ENCODE data around the gene C3orf22.

C3orf22 gene

DNA sequence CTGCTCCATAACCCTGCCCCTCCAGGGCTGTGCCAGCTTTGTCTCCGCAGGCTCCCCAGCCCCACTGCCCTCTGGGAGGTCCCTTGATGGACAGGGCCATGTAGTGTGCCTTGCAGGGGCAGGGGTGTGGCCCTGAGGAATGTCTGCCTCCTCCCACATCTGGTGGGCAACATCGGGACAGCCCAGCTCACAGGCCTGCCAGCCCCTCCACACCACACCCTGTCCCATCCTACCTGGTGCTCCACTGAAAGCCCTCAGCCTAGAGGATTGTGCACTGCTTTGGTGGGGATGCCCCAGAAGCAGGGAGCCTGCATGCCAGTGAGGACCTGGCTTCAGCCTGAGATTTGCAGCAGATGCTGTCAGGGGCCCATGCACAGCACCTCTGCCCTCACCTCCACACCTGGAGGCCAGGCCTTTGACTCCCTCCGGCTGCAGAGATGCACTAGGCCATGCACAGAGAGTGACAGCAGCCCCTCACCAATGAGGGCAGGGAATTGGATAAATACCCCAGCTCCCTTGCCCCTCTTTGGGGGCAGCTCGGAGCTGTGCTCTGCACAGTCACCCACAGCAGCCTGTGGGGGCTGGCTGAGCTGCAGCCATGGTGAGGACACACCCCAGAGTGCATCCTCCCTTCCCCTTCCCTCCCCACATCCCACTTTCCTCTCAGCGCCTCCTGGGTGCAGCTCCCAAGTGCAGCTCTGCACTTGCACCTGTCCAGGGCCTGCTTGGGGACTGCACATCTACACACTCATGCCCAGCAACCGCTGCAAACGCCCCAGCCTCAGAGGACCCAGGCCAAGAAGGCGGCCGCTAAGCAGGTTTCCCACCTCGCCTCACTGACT is 2.7 kb downstream of the C3orf22 start:
- DNase-seq, result peak; percentile 15

DNA sequence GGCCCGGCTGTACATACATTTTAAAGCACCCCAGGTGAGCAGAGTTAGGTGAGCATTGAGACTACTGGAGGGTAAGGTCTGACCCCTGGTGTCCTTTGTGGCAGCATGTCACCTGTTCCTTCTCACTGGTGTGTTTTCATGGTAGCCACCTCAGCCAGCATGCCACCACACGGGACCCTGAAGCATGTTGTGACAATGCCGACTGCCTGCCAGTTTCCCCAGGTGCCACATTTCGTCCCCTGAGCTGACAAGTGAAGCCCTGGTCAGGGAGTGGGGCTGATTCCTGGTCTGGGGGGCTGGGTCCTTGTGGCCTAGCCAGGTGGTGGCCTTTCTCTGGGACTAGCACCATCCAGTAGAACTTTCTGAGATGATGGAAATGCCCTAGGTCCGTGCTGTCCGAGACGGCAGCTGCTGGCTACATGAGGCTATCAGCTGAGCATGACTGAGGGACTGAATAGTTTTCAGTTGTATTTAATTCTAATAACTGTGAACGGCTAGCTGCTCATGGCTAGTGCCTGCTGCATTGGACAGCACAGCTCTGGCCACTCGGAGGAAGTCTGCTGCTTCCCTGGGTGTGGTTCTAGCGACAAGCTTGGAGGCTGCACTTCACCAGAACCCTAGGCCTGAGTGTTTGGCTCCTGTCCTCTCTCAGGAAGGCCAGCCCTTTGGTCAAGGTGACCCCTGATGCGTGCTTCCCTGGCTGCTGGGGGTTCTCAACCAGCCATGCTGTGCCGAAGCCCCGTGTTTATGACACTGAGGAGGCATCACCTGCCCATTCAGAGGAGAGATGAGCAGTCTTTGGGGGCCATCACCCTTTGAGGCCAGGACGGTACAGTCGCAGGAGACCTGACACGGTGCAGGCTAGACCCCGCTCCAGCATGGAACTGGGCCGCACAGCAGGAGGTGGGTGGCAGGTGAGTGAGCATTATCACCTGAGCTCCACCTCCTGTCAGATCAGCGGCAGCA is 3.9 kb downstream of the C3orf22 start:
- peak; percentile 6 for DNase-seq

DNA sequence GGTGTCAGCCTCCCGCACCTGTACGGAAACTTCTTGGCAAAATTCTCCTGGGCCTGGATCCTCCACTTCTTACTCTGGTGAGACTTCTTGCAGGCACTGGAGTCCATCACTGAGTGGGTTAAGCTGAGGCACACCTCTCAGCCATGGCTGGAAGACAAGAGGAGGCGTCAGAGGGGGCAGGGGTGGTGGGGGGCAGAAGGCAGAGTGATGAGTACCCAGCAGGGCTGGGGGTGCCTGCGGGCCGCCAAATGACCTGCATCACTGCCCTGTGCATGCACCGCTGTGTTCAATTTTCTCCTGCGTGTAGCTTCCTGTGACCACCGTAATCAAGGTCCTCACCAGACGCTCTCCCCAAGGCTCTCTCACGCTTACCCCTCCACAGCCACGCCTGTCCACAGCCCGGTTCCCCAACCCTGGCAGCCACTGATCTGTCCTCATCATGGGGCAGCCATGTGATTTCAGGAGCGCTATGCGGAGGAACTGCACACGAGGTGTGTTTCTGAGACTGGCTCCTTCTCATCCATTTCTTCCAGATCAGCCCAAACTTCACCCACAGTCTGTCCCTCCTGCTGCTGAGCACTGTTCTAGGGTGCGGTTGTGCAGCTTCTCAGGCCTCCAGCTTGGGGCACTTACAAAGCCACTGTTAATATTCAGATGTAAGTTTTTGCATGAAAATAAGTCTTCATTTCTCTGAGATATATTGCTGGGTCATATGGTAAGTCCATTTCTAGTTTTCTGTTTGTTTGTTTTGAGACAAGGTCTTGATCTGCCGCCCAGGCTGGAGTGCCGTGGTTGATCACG is 5.2 kb downstream of the C3orf22 start:
- peak; percentile 14 for DNase-seq

DNA sequence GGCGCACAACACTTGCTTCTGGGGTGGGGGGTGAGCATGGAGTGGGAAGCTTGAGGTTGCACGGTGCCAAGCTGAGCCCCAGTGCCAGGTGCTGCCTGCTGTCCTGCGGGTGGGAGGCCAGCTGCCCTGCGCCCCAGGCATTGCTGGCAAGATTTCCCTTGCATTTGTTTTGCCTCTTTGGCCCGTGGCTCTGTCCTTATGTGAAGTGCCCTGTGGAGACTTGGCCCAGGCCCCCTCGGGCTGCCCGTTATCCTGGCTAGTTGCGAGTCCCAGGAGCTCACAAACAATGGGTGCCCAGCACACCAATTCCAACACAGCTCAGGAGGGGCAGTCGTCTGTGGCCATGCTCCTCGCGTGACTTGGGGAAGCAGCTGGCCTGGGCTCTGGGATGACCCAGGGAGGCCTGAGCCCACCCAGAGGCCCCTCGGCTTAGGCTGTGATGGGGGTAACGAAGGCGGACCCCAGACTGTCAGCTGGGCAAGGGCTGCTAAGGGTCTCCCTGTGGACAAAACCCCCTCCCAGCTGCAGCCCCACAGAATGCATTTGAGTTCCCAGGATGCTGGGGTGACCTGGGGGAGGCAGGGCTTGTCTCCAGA is 5.9 kb downstream of the C3orf22 start:
- DNase-seq, result peak; percentile 16

DNA sequence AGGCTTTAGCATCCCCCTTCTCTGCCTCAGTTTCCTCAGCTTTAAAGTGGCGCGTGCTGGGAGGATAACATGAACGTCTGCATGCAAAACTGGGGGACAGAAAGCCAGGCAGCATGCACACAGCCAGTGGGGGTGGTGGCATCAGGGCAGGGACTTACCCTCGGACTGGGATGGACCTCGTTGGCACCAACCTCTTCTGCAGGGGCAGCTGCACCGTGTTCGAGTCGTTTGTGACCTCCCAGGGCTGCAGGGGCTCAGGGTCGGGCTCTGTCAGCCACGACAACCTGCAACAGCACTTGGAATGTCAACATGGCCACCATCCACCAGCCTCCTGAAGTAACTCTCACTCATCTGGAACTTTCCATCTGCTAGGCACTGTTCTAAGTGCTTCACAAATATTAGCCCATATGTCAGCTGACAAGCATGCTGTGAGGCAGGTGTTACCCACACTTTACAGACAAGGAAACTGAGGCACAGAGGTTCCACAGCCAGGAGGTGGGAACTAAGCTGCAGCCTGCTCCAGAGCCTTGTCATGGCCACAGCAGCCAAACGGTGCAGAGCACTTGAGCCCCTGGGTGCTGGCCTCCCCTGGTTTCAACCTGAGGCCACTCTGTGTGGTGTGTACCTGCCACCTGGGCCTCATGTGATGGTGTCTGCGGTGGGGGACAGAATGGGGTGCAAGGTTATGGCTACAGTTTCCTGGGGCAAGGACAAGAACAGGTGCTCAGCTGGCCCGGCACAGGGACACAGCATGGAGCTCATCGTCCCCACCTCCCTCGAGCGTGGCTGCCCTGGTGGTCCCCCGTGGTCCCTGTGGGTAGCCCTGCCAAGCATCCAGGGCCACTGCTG is 6.7 kb downstream of the C3orf22 start:
- DNase-seq, result peak; percentile 12

DNA sequence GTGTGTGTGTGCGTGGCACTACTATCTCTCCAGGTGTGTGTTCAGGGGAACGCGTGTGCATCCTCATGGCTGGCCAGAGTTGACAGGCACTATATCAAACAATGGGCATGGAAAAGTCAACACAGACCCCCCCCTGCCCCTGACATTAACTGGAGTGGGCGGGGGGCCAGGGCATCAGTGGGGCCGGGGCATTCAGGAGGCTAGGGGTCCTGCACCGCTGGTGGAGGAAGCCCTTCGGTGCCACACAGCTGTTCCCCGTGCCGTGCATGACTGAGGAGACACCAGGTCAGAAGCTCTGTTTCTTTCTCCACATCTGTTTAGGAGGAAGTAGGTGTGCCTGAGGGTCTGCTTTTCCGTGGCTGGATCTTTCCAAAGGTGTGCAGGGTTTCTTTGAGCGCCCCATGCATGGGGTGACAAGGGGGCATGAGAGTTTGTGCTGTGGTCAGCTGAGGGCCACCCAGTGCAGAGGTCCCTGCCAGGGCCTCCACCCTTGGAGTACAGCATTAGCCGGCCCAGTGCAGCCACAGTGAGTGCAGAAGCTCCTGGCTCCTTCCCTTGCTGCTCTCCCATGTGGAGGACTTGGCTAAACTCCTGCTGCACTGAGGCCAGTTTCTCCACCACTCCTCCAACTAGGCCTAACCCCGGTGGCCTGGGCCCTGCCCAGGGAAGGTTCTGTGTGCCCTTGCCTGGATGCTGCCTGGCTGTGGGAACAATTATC is 7.5 kb downstream of the C3orf22 start:
- DNase-seq, result peak; percentile 6

DNA sequence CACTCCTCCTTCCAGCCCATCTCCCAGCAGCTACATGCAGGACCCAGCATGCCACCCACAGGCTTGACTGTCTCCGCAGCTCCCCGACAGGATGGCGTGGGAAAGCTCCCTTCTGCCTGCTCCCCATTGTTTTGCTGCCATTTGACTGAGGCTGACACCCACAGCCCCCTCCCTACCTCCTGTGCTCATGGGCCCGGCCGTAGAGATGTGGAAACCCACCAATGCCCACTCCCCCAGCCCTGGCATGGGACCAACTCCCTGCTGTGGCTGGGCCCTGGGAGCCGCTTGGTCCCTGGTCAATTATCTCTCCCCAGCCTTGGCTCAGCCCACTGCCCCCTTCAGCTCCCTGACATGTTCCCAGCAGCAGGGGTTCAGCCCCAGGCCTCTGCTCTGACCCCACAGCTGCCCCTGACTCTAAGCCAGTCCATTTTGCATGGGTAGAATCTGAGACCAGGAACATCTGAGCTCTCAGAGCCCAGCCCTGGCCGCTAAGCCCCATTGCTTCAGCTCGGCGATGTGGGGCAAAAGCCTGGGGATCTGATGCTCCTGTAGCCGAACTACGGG is 8.2 kb downstream of the C3orf22 start:
- peak; percentile 15 for DNase-seq

DNA sequence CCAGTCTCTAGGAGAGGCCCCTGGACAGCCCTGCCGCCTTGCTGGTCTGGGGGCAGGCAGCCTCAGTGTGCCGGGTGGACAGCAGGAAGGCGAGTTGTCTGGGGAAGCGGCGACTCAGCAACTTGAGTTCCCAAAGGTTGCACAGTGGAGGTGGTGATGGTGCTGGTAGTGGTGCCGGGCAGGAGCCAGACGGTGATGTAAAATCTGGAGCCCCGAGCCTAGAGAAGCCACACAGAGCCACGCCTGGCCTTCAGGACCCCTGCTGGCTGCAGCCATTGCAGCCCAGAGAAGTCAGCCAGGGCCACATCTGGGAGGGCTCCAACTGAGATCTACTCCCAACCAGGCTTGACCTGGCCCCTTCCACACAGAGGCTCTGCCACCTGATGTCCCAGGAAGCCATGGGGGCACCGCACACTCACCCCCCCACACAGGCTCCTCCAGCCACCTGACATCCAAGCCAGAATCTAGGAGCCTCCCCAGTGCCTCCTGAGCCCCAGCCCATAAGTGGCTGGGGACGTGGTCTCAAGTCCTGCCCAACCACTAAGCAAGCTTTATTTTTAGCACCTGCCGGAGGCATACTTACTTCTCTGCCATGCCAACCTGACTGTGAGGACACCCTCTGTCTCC is 8.8 kb downstream of the C3orf22 start:
- peak; percentile 11 for DNase-seq

DNA sequence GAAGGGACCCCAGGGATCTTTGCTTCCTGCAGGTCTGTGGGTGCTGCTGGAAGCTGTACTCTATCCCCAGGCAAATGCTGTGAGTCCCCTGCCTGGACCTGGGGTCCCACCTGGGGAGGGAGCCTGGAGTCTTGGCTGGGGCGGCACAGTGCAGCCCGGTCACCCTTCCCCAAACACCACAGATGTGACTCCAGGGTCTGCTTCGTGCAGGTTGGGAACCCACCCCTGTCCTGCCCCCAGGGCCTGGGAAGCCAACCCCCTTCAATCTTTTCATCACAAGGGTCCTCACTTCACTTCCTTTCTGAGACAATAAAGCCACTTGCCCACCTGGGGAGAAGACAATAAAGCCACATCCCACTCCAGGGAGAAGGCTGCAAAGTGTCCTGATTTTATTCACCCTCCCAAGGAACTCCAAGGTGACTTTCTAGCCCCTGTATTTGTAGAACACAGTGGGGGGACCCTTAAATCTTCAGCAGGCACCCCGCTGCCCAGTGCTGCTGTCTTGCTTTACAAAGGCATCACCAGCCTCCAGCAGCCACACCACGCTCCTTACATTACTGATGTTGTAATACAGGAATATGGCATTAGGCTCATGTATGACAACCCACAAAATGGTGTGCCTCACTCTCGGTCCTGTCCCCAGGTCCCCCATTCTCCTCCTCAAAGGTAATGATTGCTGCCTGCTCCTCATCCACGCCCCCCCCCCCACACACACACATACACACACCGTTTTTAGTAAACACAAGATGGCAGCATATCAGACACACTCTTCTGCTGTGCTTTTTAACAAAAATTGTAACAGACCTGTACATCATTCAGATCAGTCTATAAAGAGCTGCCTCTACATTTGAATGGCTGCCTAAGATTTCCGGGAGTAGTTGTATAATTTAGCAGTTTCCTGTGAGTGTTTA is 9.9 kb downstream of the C3orf22 start:
- peak; percentile 14 for DNase-seq

DNA sequence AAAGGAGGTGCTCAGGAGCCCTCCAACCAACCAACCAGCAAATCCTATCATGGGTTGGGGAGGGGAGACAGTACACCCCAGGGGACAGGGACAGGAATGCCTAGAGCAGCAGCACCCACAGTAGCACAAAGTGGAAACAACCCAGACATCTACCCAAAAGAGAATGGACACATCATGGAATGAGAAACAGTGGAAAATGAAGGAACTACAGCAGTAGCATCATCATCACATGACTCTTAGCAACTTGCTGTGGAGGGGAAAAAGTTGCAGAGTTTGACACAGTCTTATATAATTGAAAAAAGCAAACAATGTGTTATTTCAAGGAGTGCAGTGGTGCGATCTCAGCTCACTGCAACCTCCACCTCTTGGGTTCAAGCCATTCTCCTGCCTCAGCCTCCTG is 11.0 kb downstream of the C3orf22 start:
- no peak for DNase-seq

DNA sequence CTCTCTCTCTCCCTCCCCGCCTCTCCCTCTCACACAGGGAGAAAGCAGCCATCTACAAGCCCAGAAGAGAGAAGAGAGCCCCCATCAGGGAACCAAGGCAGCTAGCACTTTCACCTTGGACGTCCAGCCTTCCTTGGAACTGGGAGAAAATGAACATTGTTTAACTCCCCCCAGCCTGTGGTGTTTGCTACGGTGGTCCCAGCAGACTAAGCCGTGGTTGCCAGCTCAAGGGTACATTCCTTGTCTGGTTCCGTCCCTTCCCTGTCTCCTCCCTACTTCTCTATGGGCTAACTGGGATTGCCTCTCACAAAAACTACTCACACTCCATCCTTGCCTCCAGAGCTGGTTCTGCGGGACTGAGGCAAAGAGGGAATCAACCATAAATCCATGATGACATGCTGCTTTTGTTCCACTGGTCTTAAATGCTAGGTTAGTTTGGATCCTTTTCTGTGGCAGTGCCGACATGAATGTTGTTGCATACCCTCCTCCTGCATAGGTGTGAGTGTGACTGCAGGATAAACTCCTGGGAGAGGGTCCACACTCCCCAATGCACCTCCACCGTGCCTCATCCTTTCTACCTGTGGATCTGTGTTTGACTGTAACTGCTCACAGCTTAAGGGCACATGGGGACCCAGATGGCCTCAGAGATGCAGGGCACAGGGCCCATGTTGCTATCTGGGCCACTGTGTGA is 12.0 kb downstream of the C3orf22 start:
- peak; percentile 6 for DNase-seq

DNA sequence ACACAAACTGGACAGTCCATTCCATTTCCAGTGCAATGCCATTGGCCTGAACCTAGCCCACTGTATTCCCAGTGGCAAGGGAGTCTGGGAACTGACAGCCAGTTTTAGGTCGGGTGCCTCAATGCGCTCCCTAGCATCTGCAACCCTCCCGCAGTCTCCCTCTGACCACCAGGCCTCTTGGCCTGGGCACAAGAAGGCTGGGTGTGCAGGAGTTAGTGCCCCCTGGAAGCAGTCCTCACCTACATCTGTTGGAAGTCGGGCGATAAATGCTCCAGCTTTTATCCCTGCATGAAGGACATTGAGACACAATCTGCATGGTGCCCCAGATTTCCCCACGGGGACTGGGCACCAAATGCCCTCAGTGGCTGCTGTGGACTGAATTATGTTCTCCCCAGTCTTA is 12.7 kb downstream of the C3orf22 start:
- no peak for DNase-seq

DNA sequence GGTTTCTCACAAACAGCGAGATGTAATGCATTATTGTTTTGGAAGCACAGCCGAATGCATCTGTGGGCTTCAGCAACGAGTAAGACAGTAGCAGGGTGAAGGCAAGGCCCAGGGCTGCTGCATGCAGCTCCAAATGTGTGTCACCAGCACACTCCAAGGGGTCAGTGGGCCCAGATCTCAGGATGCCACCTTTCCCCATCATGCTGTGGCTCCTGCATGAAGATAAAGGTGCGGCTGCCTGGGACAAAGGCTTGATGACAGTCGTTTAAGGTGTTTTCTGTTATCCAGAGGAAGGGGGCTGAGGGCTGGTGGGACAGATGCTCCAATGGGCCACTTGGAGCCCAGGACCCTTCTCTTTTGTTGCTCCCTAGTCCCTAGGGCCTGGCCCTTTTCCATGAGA is 13.2 kb downstream of the C3orf22 start:
- DNase-seq, result no peak

DNA sequence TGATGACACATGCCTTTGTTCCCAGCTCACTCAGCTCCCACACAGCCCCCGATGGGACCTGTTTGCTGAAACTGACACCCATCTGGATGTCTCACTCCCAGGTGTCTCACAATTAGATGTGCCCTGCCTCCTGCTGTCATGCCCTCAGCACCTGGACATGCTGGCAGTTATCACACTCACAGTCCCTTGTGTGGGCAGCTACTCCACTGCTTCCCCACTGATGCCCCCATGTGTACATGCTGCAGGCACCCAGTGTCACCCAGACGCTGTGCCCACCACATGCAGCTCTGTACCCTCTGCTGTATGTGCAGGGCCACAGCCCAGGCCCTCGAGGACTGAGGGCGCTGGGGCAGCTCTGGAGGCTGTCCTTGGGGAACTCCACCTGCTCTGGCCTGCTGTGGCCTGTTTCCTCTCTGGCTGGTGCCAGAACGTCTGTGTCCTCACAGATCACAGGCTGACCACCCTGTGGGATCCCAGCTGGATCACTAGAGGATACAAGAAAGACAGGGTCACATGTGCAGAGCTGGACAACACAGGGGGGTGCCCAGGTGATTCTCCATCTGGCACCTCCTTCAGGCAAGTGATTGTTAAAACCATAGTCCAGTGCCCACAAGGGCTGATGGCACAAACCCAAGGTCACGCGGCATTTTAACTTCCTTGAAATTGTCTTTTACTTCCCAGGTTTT is 14.0 kb downstream of the C3orf22 start:
- DNase-seq, result no peak

DNA sequence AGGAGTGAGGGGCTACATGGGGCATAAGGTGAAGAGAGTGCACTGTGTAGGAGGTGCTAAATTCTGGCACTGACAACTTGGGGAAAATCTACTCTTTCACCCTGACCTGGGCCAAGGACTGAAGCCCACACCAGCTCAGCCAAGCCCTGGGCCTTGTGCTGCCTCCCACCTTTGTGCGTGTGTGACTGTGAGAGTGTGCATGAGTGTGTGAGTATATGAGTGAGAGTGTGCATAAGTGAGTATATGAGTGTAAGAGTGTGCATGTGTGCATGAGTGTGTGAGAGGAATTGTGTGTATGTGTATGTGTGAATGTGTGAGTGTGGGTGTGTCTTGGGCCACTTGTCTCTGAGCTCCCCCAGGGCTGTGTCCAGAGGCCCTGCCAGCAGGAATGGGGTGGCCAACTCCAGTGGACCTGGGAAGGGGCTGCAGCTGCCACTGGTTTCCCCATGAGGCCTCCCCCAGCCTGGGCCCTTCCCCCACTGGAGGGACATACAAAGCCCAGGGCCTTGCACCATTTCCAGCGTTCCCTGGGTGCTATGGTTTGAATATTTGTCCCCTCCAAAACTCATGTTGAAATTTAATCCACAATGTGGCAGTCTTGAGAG is 15.2 kb downstream of the C3orf22 start:
- DNase-seq, result no peak

DNA sequence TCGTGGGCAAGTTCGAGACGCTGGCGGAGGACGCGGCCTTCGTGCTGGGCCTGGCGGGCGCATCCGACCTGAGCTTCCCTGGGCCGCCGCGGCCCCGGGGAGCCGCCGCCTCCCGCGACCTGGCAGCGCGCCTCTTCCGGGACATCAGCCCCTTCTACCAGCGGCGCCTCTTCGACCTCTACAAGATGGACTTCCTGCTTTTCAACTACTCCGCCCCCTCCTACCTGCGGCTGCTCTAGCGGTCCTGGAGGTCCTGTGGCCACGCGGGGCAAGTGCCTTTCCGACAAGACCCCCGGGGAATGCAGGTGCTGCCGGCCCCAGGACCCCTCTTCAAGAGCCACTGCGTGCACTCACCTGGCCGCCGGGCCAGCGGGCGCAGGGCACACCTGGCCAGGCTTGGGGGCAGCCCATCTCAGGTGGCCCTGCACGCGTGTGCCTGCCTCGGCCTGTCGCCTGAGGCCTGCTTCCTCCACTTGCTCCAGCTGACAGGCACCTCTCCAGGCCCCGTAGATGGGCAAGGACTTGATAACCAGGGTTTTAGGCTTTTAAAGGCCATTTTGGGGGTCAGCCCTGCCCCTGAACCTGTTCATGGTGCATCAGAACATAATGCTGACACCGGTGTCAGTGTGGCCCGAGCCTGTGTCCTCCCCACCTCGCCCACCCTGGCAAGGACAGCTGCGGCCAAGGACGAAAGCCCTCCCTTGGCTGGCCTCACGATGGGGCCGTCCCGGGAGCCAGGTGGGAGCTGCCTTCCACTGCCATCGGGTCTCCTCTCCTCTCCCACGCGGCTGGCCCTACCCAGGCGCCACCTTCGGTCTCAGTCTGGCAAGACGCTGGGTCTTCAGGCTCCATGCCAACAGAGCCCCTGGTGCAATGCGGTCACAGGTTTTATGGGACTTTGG is 16.1 kb downstream of the C3orf22 start:
- peak; percentile 11 for DNase-seq
